Eye (tissue), 1 donor: ENCODE results near the gene LGALS9.

Experiments
- DNase-seq: peaks from one replicate; pipeline ENCODE4 v3.0.0-alpha.2; 2015

The LGALS9 gene

DNA sequence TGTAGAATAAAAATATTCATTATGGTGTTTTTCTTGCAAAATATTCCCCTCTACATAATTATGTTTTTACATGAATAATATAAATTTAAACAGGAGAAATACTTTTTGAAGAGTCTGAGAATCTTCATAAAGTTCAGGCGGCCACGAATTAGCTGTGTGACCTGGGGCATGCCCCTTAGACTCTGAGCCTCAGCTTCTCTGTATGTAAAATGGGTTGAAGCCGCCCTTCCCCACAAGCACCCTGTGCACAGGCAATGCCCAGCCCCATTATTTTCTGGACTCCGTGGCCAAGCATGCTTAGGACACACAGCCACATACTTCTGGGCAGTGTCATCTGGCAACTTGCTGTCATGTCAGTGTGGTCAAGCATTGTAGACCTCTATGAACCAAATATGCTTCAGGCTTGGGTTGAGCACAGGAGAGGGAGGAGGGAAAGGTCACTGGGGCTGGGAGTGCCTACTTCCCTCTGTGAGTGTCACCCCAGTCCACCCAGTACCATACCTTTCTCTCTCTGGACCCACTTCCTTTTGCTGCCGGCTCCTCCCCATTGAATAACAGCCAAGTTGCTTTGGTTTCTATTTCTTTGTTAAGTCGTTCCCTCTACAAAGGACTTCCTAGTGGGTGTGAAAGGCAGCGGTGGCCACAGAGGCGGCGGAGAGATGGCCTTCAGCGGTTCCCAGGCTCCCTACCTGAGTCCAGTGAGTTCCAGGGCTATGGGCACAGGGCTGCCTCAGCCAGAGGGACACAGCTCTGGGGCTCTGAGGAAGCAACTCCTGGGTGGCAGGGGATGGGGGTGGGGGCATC is at the start of gene LGALS9:
LGALS9 (plus strand) TSS at position 582 of the 804 bp plus-strand sequence; CDS start at position 660, 78 bp downstream.
- DNase-seq: no peak

DNA sequence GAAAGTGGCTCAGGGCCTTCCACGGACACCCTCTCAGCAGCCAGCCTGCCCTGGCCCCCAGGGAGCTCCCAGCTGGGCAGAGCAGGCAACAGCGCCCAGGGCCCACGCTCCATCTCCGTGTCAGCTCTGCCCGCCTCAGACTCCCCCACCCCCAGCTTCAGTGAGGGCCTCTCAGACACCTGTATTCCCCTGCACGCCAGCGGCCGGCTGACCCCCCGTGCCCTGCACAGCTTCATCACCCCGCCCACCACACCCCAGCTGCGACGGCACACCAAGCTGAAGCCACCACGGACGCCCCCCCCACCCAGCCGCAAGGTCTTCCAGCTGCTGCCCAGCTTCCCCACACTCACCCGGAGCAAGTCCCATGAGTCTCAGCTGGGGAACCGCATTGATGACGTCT is 48.3 kb upstream of the LGALS9 start:
- DNase-seq: no peak

DNA sequence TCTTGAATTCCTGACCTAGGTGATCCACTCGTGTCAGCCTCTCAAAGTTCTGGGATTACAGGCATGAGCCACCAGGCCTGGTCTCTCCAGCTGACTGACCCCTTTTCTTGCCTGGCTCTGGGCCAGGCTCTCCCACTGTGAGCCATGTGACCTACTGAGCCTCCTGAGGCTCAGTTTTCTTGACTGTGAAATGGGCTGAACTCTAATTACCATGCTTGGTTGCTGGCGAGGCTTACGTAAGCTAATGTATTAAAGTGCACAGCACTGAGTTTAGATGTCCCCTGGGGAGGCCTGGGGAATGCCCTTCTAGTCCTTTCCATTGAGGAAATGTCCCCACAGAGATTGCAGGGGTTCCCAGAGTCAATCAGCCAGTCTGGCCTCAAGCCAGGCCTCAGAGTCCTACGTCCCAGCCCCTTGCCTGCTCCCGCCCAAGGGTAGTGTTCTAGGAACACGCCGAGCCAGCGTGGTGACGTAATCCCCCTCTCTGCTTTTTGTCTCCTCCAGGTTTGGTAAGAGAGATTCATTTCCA is 45.8 kb upstream of the LGALS9 start:
- no peak for DNase-seq

DNA sequence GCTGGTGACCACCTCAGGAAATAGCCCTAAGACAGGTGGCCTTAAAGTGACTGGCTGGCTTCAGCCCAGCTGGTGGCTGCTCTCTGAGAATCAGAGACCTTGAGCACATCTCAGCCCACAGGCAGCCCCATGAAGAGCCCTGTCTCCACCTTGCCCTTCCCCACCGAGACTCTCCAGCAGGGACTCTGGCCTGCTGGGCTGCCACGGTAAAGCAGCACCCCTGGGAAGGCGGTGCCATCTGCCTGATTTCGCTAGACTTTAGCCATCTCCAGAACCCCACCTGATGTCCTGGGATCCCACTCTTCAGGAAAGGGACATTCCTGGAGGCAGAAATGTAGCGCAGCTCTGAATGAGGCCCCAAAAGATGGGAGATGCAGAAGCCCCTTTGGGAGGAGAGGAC is 45.2 kb upstream of the LGALS9 start:
- DNase-seq: no peak

DNA sequence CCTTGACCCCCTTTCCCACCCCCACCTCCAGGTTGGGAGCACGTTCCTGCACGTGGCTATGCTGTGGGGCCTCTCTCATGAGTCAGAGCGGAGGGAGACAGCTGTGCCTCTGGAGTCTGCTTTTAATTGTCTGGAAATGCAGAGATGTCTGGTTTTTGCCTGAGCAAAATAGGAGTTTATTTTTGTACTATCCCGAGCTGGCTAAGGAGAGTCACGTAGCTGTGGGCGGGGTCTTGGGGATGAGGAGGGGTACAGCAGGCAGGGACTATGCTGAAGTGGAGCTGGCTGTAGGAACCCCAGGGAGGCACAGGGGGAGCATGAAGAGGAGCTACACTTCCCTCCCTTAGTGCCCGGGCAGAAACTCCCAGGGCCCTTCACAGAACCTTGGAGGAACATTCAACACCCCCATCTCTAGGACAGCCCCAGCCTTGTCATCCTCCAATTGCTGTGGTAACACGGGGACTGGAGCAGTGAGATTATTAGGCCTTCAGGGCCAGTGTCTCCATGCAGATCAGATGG is 44.7 kb upstream of the LGALS9 start:
- DNase-seq: peak; percentile 55

DNA sequence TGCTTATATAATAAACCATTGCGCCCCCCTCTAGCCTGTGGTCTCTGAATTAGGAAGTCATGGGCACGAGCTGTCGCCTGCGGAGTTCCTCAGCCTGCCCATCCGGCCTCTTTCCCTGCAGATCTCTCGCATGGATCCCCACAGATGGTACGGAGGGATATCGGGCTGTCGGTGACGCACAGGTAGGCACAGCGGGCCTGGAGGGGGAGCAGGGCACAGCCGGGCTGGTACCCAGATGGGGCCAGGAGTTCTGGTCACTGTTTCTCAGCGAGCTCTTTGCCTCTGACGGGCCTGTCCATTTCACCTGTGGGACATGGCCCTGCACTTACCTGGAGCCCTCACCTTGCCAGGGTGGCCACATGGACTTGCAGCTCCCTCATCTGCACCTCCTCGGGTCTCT is 42.6 kb upstream of the LGALS9 start:
- no peak for DNase-seq

DNA sequence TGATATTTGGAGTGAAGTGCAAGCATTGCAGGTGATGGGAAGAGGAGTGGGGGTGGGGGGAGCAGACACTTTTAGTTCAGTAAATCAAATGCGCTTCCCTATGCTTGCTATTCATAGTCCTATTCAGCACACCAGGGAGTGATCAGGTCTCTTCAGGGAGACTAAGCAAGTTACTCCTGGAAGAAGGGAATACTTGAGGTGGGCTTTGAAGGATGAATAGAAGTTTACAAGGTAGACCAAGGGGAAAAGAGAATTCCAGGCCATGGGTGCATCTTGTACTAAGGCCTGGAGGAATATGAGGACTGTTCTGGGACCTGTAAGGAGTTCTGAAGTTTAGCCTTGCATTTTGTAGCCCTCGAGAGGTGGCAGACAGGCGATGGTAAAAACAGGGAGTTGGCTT is 40.1 kb upstream of the LGALS9 start:
- no peak for DNase-seq

DNA sequence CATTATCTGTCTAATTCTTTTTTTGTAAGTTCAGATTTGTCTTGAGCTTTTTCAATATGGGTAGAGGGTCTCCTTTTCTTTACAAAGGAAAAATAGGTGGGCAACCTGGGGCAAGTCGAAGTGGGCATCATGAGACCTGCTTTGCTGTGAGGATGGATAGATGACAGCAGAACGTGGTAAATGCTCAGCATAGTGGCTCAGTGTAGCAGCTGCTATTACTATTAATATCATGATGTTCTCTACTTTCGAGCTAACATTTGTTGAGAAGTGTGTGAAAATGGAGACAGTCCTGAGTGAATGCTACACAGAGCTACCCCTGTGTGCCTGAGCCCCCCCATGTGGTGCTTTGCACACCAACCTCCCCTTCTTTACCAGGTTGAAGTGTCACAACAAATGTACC is 39.0 kb upstream of the LGALS9 start:
- no peak for DNase-seq

DNA sequence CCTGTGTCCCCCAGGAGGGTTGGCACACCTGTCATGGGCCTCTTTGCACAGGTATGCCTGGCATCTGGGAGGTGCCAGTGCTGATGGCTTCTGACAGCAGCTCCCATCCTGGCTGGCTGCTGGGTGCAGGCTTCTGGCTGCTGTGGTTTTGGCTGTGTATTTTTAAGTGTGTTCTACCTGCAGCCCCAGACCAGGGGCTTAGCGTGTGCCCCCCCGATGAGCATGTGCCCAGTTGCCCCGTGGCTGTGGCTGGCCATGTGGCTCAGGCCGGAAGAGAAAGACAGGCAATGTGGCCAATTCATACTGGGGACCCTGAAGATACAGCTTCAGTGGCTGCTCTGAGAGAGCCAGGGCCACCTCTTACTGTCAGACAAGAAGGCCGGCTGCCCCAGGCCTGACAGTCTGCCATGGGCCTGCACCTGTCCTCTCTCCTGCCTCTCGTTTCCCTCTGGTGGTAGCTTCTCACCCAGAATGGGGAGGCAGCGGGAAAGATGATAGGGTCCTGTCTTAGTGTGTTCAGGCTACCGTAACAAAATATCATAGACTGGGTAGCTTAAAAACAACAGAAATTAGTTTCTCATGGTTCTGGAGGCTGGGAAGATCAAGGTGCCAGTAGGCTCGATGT is 37.6 kb upstream of the LGALS9 start:
- no peak for DNase-seq

DNA sequence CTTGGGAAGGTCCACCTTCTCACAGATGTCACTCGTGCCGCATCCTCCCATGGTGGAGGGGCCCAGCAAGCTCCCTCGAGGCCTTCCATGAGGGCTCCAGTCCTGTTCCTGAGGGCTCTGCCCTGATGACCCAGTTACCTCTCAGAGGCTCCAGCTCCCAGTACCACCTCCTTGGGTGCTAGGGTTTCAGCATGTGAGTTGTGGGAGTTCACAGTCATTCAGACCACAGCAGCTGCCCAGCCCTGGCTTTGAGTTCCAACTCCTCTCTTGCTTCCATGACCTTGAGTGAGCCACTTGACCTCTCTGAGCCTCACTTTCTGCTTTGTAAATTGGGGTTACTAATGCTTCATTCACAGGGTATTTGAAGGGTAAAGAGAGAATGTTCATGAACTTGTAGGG is 37.1 kb upstream of the LGALS9 start:
- no peak for DNase-seq

DNA sequence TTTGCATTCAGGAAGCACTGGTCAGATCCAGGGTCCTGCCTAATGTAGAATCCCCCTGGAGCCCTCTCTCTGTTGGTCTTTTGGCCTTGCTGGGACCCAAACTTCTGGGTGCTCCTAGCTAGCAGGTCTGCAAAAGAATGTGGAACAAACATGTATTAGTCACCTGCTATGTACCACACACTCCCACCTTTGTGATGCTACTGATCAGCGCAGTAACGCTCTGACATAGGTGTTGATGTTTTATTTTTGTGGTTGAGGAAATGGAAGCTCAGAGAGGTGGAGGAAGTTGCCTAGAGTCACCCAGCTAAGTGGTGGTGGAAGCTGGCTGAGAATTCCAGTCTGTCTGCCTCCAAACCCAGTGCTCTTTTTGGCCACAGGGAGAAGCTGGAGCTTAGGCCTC is 35.8 kb upstream of the LGALS9 start:
- no peak for DNase-seq

DNA sequence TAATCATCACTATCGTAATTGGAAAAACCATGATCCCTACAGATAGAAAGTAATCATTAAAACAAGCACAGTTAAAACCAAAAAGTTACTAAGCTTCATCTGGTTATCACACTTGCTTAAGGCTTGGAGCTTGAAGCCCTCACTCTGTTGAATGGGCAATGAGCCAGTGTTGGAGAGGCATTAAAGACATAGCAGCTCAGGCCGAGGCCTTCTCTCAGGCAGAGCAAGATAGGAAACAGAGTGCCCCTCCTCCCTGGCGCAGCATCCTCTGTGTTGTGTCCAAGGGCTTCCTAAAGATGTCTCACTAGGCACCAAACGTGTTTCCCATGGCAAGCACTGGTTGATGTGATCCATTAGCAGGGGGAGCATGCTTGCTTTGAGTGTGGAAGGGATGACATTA is 34.9 kb upstream of the LGALS9 start:
- DNase-seq: no peak

DNA sequence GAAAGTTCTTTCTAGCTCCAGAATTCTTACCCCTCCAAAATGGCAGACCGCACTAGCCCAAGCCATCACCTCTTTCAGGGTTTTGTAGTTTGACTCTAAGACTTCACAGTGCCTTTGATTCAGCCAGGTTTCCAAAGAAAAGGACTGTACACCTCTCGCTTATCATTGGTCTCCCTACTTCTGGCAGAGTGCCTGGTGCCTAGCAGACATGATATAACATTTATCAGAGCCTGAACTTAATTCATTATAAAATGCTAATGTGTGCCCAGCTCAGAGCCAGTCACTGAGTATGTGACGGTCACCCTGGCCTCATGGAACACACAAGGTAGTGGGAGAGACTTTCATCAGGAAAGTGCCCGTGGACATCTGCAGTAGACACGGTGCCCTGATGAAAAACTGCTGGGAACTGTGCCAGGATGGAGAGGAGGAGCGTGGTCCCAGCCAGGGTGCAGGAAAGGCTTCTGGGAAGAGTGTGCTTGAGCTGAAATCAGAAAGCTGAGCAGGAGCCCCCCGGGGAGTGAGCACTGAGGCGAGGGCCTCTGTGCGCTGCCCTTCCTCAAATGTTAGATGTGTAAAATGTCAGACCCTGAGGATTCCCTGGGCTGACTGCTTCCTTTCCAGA is 34.3 kb upstream of the LGALS9 start:
- DNase-seq: no peak

DNA sequence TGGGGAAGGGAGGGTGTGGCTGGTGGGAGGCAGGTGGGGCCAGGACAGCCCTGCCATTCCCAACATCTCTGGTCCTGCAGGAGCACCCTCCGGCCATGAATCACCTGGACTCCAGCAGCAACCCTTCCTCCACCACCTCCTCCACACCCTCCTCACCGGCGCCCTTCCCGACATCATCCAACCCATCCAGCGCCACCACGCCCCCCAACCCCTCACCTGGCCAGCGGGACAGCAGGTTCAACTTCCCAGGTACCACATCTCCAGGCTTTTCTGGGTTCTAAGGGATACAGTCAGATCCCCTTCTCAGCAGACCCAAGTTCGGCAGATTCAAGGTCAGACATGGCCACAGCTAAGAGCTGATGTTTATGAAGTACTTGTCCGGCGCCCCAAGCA is 33.8 kb upstream of the LGALS9 start:
- DNase-seq: no peak

DNA sequence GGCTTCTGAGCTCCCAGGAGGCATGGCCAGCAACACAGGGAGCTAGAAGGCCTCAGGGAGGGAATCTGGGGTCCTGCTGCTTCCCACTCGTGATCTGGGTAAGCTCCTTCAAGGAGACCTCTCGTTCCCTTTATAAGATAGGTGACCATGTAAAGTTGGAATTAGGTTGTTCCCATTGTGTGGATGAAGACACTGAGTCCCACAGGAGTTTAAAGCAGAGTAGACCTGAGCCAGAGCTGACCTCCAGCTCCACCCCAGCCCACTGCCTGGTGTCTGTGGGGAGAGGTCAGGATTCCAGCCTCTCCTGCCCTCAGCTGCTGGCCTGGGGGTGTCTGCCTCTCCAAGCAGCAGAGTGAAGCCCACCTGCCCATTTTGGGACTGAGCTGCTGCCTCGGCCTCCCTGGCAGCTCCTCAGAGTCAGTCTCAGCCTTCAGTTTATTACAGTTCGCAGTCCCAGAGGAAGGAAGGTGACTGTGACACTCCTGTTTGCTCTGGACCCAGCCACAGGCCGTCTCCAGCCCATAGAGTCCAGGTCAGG is 33.1 kb upstream of the LGALS9 start:
- DNase-seq: no peak

DNA sequence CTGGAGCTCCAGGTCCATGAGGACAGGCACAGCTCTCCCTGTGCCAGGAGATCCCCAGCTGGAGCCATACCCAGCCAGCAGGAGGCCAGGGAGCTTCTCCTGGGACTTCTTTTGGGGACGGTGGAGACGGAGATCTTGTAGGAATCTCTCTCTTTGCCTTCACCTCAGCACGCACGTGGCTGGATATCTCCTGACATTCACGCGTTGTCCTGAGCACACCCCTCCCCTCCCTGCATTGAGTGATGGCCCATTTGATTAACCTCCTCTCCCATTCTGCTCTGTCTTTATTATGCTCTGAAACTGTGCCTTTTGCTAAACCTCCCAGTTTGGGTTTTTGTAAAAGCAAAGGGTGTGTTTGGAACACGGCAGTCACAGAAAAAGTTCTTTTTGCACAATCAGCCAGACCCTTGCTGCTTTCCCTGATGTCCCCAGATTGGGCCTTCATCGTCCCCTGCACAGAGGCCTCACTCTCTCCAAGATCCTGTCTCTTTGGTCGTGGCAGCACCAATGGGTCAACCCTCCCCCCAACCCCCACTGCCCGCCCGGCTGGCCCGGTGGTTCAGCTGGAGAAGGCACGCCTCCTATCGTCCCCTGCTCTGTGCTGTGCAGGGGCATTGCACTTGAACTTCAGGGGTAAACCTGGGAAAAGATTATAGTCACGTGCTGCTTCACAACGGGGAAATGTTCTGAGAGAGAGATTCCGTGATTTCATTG is 32.5 kb upstream of the LGALS9 start:
- DNase-seq: no peak

DNA sequence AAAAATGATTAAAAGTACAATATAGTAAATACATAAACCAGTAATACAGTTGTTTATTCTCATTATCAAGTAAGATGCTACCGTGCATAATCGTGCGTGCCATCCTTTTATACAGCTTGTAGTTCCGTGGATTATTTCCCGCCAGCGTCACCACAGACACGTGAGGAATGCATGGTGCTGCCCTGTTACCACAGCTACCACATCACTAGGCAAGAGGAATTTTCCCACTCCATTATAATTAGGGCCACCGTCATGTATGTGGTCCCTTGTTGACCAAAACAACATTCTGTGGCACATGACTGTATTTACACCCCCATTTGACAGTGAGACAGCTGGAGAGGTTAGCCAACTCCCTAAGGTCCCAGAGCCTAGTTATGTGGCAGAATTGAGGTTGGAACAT is 30.5 kb upstream of the LGALS9 start:
- no peak for DNase-seq

DNA sequence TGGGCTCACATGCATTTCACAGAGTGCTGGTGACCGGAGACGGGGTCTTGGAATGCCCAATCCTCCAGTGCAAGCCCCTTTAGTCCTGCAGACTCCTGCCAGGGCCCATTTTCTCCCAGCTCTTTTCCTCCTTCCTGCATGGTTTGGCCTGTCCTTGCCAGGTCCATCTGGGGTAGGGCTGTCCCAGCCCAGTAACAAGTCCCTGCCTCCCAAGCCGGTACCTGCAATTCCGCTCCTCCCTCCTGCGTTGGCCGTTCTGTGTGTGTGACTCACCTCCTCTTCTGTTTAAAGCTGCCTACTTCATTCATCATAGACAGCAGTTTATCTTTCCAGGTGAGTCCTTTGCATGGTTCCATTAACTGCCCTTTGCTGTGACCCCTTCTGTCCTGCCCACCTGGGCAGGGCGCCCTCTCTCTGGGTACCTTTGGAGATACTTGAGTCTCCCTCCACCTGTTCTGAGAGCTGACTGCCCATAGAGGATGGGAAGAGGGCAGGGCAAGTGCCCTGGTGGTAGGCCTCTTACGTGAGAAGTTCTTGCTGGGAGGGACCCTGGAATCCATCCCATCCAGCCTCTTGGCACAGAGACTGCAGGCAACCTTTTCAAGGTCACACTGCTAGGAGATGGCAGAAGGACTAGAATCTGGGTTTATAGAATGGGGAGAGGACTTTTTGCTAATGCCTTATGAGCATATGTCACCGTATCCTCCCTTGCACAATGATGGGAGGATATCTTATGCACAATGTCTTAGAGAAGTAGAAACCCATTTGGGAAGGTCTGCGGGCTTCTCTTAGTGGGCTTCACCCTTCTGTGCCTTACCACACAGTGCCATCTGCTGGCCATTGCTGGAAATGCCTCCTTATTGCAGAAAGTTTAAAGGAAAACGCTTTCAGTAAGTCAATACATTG is 29.7 kb upstream of the LGALS9 start:
- peak; percentile 96 for DNase-seq

DNA sequence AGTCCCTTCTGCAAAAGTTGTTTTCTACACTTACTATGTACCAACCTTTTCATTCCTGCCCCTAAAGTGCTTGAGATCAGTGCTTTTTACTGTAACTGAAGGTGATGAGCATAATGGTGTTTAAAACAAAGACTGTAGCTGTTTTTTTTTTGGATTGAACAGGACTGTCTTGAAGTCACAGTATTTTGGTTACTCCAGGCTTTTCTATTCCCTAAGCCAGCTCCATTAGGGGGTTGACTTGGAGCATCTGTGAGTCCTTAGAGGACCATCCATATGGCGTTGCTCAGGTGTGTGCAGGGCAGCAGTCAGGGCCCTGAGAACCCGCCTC is 29.0 kb upstream of the LGALS9 start:
- DNase-seq: no peak

DNA sequence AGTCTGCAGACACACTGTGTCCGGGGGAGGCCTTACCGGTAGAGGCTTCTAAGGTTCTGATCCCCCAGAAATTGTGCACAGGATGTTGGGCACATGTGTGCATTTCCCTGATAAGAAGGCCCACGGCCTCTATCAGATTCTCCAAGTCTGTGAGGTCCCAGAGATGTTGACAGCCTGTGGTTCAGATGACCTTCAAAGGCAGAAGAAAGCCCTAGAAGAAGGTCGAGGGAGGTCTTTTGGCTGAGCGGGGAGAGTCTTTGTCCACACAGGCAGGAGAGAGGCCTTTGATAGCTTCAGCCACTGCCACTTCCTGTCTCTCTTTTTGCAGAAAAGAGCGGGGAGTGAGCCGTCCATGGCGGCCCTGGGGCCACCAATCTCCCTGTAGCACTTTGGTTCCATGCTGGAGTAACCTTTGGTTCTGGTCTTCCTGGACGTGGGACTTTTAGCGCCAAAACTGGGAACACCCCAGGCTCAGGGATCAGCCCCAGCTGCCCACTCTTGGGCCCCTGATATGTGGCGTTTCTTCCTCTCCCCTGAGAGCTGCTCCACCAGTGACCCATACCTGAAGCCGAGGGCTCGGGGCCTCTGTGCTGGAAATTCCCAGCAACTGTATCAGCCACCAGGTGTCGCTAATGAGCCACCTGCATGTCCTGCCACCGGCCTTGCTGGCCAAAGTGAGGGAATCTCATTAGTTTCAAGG is 28.1 kb upstream of the LGALS9 start:
- DNase-seq: peak; percentile 90

DNA sequence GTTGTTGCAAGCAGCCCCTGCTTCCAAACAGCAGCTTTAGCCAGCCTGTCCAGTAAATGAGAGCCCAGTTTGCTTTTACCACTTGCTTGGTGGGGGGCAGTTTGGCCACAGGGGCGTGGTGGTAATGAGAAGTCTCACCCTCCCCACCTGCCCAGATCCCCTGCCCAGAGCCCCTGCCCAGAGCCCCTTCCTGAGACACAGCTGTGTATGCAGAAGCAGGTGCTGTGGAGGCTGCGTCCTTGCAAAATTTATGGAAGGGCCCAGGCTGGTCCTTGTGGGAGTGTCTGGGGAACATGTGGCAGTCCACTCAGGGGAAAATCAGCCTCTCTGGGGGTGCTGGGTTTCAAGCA is 27.6 kb upstream of the LGALS9 start:
- no peak for DNase-seq
